Psoas muscle (tissue), 8 donors: Measurements from ENCODE around the gene C14orf39. TPM values are rescaled to one million over a fixed set of nuclear protein-coding genes. Genes with fewer than 3 reads are reported as not detected.
"Not testable (repeated sequence)": the region's sequence is repeated elsewhere in the genome, so short reads cannot be mapped to it uniquely, and the experiment has no call there.

Experiments used
- ATAC-seq, 4 donors: fragments of 200-7000 bp; cut with Tn5 transposase; one replicate each; pipeline ENCODE4 v1.9.1; 2020; ENCODE audit warnings: moderate library complexity in 3 of 4, mild to moderate bottlenecking in 2 of 4
- DNase-seq, 2 donors: peaks; one replicate each; pipeline ENCODE4 v3.0.0-alpha.2; 2020
- H3K27ac ChIP-seq: fragments of 200-600 bp; one replicate; pipeline ENCODE4 v1.8.0; 2022
- H3K27me3 ChIP-seq, 3 donors: fragments of 200-600 bp in 1 of 3; one replicate each; pipeline versions ENCODE4 v1.6.1 to v1.8.0; 2013 to 2022; ENCODE audit warnings: low read length in 2 of 3, mild to moderate bottlenecking in 2 of 3, moderate library complexity in 1 of 3; ENCODE audit not compliant: insufficient read depth in 3 of 3
- H3K36me3 ChIP-seq, 2 donors: fragments of 200-600 bp in 1 of 2; one replicate each; pipeline versions ENCODE4 v1.6.1 to v1.8.0; 2013 to 2022; ENCODE audit warnings: low read depth in 1 of 2, mild to moderate bottlenecking in 1 of 2, moderate library complexity in 1 of 2; ENCODE audit not compliant: insufficient read depth in 1 of 2
- H3K4me1 ChIP-seq: fragments of 200-600 bp; one replicate; pipeline ENCODE4 v1.8.0; 2022
- H3K4me3 ChIP-seq: fragments of 200-600 bp; one replicate; pipeline ENCODE4 v1.8.0; 2022; ENCODE audit warnings: mild to moderate bottlenecking
- H3K9me3 ChIP-seq: fragments of 200-600 bp; one replicate; pipeline ENCODE4 v1.8.0; 2022
- WGBS, 3 donors: extraction: QIAGEN DNeasy Blood & Tissue Kit; methylation state at CpG; one replicate each; pipeline versions ENCODE4 v1.1.6 to v1.1.7; 2013; 5-methylcytosine and 5-hydroxymethylcytosine counted together
- intact Hi-C, 2 donors: fragments of 100-400 bp; cut with DNase I; formaldehyde crosslinking; loops; one replicate each; pipeline versions ENCODE4 v1.11.0 to v1.14.2; 2022
- polyA plus RNA-seq, 3 donors: library from polyadenylated mRNA; stranded (reverse); fragments of 200-250 nt; gene quantifications; one replicate each; pipeline ENCODE4 v1.2.3, GENCODE V29; 2013
- total RNA-seq, 4 donors: library from RNA; stranded (reverse); fragmentation: NEBNext Ultra II Directional in 2 of 4; extraction: Animal tissue kit (Norgen Biotek cat#: 25700) in 2 of 4; gene quantifications; one replicate each; pipeline versions ENCODE4 v1.2.1 to v1.2.4, GENCODE V29; 2021 to 2023
- TF ChIP-seq, protein P1 (sequence below): fragments of 200-600 bp; IDR thresholded peaks from one replicate; pipeline ENCODE4 v1.8.0; 2022; ENCODE audit warnings: antibody characterized with exemption
- donor health status: healthy with polysubstance abuse.
- donor health status: DM: no; HTN: no; CAD: no; lungs with moderate emphysema.
- donor health status: Bipolar disorder and iron deficiency.
- donor health status: healthy.
- donor health status: DM: yes; HTN: yes; CAD: no.
- donor health status: DM: no; HTN: no; CAD: no.
- donor health status: DM: no; HTN: no; CAD: no.
- donor health status: DM: yes; HTN: yes; CAD: no.

The C14orf39 gene
- total and polyA plus RNA-seq, 7 donors = 0.12 to 4.4 (median 1.9) TPM

DNA sequence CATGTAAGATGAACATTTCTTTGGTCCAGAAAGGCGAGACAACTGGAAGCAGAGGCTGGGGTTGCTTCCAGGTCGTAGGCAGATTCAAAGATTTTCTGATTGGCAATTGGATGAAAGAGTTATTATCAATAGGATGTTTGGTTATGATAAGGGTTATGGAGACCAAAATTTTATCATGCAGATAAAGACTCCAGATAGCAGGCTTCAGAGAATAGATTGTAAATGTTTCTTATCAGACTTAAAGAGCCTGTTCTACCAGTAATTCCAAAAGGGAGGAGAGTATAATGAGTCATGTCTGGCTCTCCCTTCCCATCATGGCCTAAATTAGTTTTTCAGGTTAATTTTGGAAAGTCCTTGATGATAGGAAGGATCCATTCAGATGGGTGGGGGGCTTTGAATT lies 55.6 kb downstream of the C14orf39 start:
- Histone ChIP-seq H3K4me3 (no peak overlapping the region), H3K36me3 (peaks cover 0 to 15% of the 10 kb centered on the region in 2 donors), H3K27ac (no peak overlapping the region), H3K4me1 (no peaks in the 10 kb centered on the region), H3K27me3 (no peaks in the 10 kb centered on the region), H3K9me3 (no peaks in the 10 kb centered on the region)
- no peak for DNase-seq
- intact Hi-C loops = no loop called here
- TF ChIP-seq, protein P1, sequence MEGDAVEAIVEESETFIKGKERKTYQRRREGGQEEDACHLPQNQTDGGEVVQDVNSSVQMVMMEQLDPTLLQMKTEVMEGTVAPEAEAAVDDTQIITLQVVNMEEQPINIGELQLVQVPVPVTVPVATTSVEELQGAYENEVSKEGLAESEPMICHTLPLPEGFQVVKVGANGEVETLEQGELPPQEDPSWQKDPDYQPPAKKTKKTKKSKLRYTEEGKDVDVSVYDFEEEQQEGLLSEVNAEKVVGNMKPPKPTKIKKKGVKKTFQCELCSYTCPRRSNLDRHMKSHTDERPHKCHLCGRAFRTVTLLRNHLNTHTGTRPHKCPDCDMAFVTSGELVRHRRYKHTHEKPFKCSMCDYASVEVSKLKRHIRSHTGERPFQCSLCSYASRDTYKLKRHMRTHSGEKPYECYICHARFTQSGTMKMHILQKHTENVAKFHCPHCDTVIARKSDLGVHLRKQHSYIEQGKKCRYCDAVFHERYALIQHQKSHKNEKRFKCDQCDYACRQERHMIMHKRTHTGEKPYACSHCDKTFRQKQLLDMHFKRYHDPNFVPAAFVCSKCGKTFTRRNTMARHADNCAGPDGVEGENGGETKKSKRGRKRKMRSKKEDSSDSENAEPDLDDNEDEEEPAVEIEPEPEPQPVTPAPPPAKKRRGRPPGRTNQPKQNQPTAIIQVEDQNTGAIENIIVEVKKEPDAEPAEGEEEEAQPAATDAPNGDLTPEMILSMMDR = no peak
- WGBS, 3 donors = 62 to 75% (median 74%) methylated on average over 2 of the region's 2 CpGs
- no peak for ATAC-seq

DNA sequence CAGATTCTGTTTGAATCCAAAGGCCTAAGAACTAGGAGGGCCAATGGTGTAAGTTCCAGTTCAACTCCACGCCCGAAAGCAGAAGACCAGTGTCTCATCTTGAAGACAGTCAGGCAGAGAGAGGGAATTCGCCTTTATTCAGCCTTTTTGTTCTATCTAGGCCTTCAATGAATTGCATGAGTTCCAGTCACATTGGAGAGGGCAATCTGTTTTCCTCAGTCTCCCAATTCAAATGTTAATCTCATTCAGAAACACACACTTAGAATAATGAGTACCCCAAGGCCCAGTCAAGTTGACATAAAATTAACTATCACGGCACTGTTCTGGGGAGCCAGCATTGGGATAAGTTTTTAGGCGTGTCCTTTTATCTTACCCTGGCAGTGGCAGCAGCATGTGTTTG lies 65.8 kb downstream of the C14orf39 start:
- no peak overlapping the region for H3K27ac ChIP-seq
- H3K4me3 ChIP-seq = no peak overlapping the region
- DNase-seq (no peak), ATAC-seq (no peak)
- H3K27me3 ChIP-seq = no peaks in the 10 kb centered on the region
- TF ChIP-seq, protein P1 = no peak
- no peaks in the 10 kb centered on the region for H3K36me3 ChIP-seq
- intact Hi-C loops = no loop called here
- no peaks in the 10 kb centered on the region for H3K4me1 ChIP-seq
- 88 to 92% (median 90%) methylated on average over 5 of the region's 5 CpGs for WGBS, 3 donors
- H3K9me3 ChIP-seq = no peaks in the 10 kb centered on the region

DNA sequence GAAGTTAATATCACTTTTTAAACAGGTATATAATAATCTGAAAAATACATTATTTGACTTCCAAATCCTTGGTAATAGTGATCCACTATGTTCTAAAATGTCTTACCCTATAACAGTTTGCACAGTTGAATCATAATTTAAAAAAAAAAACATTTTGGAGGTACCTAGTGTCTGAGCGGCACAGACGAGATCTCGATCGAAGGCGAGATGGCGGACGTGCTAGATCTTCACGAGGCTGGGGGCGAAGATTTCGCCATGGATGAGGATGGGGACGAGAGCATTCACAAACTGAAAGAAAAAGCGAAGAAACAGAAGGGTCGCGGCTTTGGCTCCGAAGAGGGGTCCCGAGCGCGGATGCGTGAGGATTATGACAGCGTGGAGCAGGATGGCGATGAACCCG lies 88.3 kb downstream of the C14orf39 start:
- intact Hi-C loops = not testable (repeated sequence)
- ATAC-seq = peak in 2 of 4 donors; percentile 53 to 56
- WGBS, 3 donors = 93 to 97% (median 97%) methylated on average over 22 of the region's 22 CpGs

DNA sequence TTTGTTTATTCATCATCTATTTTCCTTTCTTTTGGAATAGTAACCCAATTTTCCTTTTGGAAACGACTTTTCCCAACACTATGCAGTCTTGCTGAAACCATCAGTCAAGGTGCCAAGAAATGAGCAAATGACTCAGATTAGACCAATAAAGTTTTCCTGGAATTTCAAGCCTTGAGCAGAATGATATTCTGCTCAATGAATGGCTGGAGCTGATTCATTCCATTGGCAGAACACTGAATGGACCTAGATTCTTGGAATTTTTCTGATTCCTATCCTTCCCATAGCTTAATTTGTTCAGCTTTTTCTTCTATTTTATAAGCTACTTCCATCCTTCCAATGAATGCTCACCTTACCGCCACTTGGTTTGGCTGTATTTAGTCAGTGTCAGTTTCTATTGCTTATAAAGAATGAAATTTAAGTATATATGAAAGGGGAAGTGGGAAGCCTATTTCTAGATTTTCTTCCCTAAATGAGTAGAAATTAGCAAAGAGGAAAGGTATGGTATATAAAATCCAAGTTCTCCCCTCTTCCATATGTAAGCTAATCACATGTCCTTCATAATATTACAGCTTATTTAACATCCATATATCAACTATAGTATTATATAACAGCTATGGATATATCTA lies 89.0 kb downstream of the C14orf39 start:
- Histone ChIP-seq H3K4me3 (no peak overlapping the region), H3K27me3 (no peaks in the 10 kb centered on the region), H3K4me1 (no peaks in the 10 kb centered on the region), H3K9me3 (peaks cover 14% of the 10 kb centered on the region), H3K27ac (no peak overlapping the region), H3K36me3 (no peaks in the 10 kb centered on the region)
- TF ChIP-seq, protein P1 = no peak
- 60 to 66% (median 61%) methylated on average over 2 of the region's 2 CpGs for WGBS, 3 donors
- intact Hi-C loops = no loop called here
- DNase-seq (no peak), ATAC-seq (no peak)

More for the DNA sequence above, 88.3 kb downstream of the C14orf39 start:
- H3K36me3 ChIP-seq, DNase-seq, H3K4me3 ChIP-seq, H3K27me3 ChIP-seq, H3K4me1 ChIP-seq, H3K27ac ChIP-seq: not testable (repeated sequence)
- peaks cover 14% of the 10 kb centered on the region for H3K9me3 ChIP-seq

Other genes with a start within 250 kb of the C14orf39 start
- 100 to 1,000 TPM; 123 to 154 (median 131) TPM for gene PPM1A, start 236.8 kb downstream of the C14orf39 start, total RNA-seq
- 100 to 1,000 TPM in 1 of 3 donors, 10 to 100 TPM in 2; 54.0 to 174 (median 54.2) TPM for gene PPM1A, start 236.8 kb downstream of the C14orf39 start, polyA plus RNA-seq
- under 1 TPM; 0.12 to 0.38 (median 0.25) TPM for gene SIX6, start 23.1 kb upstream of the C14orf39 start, total RNA-seq
- under 1 TPM in 2 of 3 donors, not detected in 1; 0.03 to 0.13 TPM for gene SIX6, start 23.1 kb upstream of the C14orf39 start, polyA plus RNA-seq
- 10 to 100 TPM; 38.5 to 58.0 (median 43.4) TPM for gene SIX1, start 163.4 kb upstream of the C14orf39 start, total RNA-seq
- gene SIX1, start 163.4 kb upstream of the C14orf39 start, polyA plus RNA-seq = 10 to 100 TPM in 2 of 3 donors, 1 to 10 TPM in 1; 8.3 to 86.6 (median 37.7) TPM
- gene SIX4, start 238.3 kb upstream of the C14orf39 start, total RNA-seq = 10 to 100 TPM; 24.8 to 44.8 (median 33.2) TPM
- gene SIX4, start 238.3 kb upstream of the C14orf39 start, polyA plus RNA-seq = 10 to 100 TPM in 2 of 3 donors, under 1 TPM in 1; 0.85 to 26.1 (median 13.9) TPM
- gene MNAT1, start 248.7 kb upstream of the C14orf39 start, total RNA-seq = 10 to 100 TPM; 54.5 to 74.3 (median 57.2) TPM
- gene MNAT1, start 248.7 kb upstream of the C14orf39 start, polyA plus RNA-seq = 10 to 100 TPM; 24.0 to 62.8 (median 62.2) TPM